Renal cortex interstitium (tissue), 11 donors: ENCODE data around the gene SLC22A6. TPM values are rescaled to one million over a fixed set of nuclear protein-coding genes. Genes with fewer than 3 reads are reported as not detected.
"Not testable (repeated sequence)": the region's sequence is repeated elsewhere in the genome, so short reads cannot be mapped to it uniquely, and the experiment has no call there.

Source experiments
- DNase-seq, 11 donors: peaks; one replicate each; pipeline ENCODE4 v3.0.0-alpha.2; 2013; ENCODE audit warnings: low read depth in 9 of 11, low spot score in 4 of 11; ENCODE audit errors: extremely low read depth in 1 of 11
- polyA plus RNA-seq, 3 donors: library from polyadenylated mRNA; unstranded; fragments of 120-200 nt; gene quantifications; one replicate each; pipeline ENCODE4 v1.2.1, GENCODE V29; 2013; ENCODE audit not compliant: insufficient read length in 3 of 3

The SLC22A6 gene
- polyA plus RNA-seq, 3 donors, result 19.7 to 36.9 (median 27.0) TPM

DNA sequence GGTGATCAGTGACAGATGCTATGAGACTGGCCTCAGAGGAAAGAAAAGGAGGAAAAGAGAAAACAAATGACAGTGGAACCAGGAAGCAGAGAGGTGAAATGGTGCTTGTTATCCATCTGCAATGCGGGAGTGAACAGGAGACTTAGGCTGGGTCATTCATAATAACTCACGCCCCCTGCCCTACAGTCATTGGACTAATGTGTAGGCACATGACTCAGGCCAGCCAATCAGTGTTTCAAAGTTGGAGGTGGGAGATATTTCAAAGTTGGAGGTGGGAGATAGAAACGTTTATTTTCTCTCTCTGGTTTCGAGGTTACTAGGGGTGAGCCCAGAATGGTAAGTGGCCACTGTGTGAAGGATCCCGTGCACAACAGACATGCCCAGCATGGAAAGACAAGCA is 30.3 kb downstream of the SLC22A6 start:
- DNase-seq, result no peak

GRCh38 chr11:62953811-62954210 is 31.0 kb downstream of the SLC22A6 start:
- no peak for DNase-seq

DNA sequence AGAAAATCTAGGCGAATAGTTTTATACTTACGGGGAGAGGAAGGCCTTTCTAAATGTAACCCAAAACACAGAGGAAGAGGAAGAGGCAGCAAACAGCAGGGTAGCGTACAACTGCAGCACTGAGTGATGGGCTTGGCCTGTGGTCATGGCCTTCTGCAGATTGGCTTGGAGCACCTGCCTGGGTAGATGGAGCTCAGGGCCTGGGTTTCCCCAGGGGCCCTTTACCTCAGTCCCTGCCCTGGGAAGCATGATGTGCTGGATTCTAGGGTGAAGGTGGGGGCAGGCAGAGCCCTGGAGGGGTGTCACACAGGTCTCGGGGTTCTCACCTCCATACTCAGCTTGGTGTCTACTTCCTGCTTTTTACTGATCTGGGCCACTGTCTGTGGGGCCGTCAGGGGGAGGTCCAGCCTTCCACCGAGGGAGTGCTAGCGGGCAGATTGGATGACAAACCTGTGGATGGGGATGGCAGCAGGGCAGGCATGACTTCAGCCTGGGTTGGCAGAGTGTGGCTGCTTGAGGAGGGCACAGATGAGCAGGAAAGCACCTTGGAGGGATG is 35.9 kb downstream of the SLC22A6 start:
- DNase-seq, result no peak

DNA sequence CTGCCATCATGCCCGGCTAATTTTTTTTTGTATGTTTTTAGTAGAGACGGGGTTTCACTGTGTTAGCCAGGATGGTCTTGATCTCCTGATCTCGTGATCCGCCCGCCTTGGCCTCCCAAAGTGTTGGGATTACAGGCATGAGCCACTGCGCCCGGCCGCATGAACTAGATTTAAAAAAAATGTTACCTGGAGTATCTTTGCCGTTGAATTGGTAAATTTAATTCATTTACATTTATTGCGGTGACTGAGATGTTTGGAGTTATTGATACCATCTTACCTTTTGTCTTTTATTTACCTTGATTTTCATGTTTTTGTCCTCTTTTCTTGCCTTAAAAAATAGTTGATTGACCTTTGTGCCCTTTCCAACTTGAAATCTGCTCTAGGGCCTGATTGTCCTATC is 39.2 kb downstream of the SLC22A6 start:
- not testable (repeated sequence) for DNase-seq

- not testable (repeated sequence) for DNase-seq
Observed at GRCh38 chr11:62937528-62937927, 47.2 kb downstream of the SLC22A6 start.

DNA sequence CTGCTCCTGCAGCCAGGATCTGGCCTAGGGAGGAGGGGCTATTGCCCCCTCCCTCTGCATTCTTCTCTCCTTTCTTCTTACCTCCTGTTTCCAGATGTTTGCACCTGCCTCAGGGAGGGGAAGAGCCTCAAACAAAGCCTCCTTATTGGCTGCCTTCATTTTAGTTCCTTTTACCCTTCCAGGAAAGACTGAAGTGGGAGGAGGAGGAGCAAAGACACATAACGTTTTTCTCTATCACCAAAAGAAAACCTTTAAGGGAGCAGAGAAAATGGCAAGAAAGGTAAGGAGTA is 50.3 kb downstream of the SLC22A6 start:
- no peak for DNase-seq

DNA sequence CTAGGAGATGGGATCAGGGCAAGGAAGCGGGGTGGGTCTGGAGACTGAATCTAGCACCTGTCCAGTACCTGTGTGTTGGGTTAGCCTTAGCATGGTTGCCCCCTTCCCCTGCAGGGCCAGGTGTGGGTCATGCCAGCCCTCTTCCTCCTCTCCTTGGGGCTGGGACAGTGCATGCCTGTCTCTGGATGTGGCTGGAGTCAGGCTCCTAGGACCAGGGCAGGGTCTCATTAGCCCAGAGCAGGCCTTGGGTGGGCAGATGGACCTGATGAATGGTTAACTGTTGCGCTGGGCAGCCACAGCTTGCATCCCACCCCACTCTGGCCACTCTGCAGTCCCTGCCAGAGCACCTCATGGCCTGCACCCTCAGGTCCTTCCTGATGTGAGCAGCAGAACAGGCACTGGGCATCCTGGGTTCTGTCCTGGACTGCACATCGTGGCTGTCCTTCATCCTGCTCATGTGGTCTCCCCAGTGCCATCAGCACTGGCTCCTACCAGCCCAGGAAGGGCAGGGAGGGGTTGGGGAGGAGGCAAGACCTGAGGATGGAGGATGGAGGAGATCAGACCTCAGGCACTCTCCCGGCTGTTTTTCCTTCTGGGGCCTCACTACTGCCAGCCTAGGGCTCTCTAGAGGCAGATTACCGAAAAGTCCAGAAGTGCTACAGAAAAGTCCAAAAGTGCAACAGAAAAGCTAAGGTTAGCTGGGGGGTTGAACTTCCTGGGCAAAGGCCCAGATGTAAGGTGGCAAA is 50.8 kb downstream of the SLC22A6 start:
- DNase-seq, result no peak

DNA sequence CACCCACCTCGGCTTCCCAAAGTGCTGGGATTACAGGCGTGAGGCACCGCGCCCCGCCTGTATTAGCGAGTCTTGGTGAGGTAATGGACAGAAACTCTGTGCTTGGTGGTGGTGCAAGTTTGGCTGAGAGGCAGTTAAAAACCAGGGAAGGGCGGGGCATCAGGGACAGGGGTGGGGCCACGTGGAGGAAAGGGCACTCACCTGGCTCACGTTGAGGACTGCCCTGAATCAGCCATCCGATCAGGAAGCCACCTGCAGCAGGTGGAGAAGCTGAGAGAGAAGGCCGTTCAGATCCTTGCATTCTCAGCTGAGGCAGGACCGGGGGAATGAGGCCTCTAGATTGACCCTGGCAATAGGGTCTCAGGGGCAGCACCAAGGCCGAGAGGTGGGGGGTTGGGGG is 51.5 kb downstream of the SLC22A6 start:
- no peak for DNase-seq

DNA sequence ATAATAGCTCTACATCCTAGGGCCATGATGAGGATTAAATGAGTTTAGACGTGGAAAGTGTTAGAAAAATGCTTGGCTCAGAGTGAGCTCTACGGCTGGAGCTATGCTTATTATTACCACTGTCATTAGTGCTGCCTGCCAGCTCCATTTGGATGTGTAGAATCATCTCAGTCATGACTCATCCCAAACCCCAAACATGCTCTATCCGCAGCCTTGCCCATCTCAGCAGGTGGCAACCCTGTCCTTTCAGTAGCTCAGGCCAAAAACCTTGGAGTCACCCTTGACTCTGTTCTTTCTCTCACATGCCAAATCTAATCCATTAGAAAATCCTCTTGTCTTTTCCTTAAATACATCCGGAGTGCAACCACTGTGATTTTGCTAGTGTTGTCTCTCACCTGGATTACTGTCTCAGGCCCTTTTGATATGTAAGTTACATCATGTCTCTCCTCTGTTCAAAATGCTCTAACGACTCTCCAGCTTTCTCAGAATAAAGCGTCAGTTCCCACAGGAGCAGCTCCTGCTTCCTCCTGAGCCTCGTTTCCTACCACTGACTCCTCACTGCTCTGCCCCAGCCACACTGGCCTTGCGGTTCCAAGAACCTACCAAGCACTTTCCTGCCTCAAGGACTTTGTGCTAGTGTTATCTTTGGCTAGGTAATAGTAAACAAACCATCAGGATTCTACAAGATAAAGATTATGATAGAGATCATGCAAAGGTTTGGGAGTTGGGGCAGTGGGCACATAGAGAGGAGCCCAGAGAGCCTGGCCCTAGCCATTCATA is 53.1 kb downstream of the SLC22A6 start:
- DNase-seq, result no peak

DNA sequence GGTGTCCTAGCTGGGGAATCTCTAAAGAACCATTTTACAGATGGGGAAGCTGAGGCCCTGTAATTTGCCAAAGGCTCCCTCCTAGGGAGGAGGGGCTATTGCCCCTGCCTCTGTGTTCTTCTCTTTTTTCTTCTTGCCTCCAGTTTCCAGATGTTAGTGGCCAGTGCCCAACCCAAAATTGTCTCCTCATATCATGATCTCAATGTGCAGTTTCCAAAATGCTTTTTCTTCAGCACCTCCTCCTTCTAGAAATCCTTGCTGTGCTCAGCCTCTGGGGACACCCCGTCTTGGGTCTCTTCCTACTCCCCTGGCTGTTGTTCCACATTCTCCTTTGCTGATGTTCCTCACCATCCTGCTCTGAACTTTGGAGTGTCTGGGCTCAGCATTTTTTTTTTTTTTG is 54.1 kb downstream of the SLC22A6 start:
- DNase-seq, result no peak

- DNase-seq, result no peak
Observed at GRCh38 chr11:62930157-62930556, 54.6 kb downstream of the SLC22A6 start.

DNA sequence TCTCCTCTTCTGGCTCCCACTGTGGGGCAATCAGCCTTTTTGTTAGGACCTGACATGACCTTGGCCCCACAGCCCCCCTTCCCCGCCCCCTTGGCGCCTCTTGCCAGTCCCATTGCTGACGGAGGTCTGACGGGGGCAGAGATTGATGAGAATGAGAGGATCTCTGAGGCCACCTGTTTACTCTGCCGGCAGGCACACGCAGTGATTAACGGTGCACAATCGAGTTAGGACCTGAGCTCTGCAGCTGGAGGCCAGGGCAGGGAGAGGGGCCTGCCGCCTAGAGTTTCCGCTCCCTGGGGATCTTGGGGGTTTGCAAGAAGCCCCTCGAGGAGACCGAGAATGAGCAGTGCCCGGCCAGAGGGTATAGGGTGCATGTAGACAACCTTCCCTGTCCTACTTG is 56.8 kb downstream of the SLC22A6 start:
- no peak for DNase-seq

DNA sequence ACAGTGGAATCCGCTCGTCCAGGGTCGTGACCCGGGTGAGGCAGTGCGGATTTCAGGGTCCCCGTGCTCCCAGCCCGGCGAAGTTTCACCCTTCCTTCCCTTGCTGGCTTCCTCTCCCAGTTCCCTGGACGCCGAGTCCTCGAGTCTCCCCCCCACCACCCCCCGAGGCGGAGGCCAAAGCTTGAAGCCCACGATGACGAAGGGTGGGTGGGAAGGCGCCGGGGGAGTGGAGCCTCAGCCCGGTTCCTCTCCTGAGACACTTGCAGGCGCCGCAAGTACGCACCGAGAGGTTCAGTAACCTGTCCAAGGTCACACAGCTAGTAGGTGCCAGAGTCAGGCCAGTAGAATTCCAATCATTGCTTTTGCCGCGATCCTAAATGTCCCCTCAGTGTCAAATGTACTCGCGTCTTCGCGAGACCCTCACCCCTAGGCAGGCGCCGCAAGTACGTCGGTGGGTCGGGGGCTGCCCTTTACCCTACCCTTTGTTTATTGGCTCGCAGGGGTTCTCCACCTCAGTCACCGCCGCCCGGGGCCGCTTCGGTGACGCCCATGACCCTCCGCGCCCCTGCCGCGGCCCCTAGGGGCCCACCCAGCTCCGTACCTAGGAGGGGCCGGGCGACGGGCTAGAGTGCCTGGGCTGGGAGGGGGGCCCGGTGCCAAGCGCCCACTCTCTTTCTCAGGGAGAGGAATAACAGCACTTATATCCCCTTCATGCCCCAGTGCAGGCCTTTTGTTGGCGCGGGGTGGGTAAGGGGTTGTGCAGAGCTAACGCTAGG is 57.9 kb downstream of the SLC22A6 start:
- no peak for DNase-seq

Other genes with a start within 250 kb of the SLC22A6 start
- gene ZBTB3, start 230.8 kb downstream of the SLC22A6 start, polyA plus RNA-seq, result 1 to 10 TPM; 7.3 to 8.1 (median 7.5) TPM
- gene POLR2G, start 223.4 kb downstream of the SLC22A6 start, polyA plus RNA-seq, result 100 to 1,000 TPM; 133 to 162 (median 156) TPM
- gene TAF6L, start 213.6 kb downstream of the SLC22A6 start, polyA plus RNA-seq, result 10 to 100 TPM; 27.1 to 38.7 (median 33.1) TPM
- gene TMEM179B, start 197.6 kb downstream of the SLC22A6 start, polyA plus RNA-seq, result 10 to 100 TPM; 58.3 to 73.4 (median 71.4) TPM
- 10 to 100 TPM; 21.8 to 30.6 (median 29.2) TPM for gene TMEM223, start 193.0 kb downstream of the SLC22A6 start, polyA plus RNA-seq
- gene NXF1, start 179.5 kb downstream of the SLC22A6 start, polyA plus RNA-seq, result 100 to 1,000 TPM; 114 to 137 (median 116) TPM
- 10 to 100 TPM; 51.6 to 57.9 (median 56.7) TPM for gene STX5, start 152.9 kb downstream of the SLC22A6 start, polyA plus RNA-seq
- gene TEX54, start 152.1 kb downstream of the SLC22A6 start, polyA plus RNA-seq, result under 1 TPM in 1 of 3 donors, not detected in 2; 0.42 TPM
- 10 to 100 TPM; 33.7 to 48.3 (median 43.5) TPM for gene WDR74, start 145.4 kb downstream of the SLC22A6 start, polyA plus RNA-seq
- gene SLC3A2, start 104.1 kb downstream of the SLC22A6 start, polyA plus RNA-seq, result 100 to 1,000 TPM; 164 to 215 (median 179) TPM
- under 1 TPM in 2 of 3 donors, not detected in 1; 0.09 to 0.11 TPM for gene CHRM1, start 63.6 kb downstream of the SLC22A6 start, polyA plus RNA-seq
- 10 to 100 TPM; 40.9 to 54.6 (median 53.9) TPM for gene SLC22A8, start 30.9 kb upstream of the SLC22A6 start, polyA plus RNA-seq
- gene SLC22A24, start 159.3 kb upstream of the SLC22A6 start, polyA plus RNA-seq, result under 1 TPM; 0.52 to 0.79 (median 0.76) TPM